Measurements from ENCODE around the gene ESRRA. TPM values are rescaled to one million over a fixed set of nuclear protein-coding genes. Genes with fewer than 3 reads are reported as not detected.

Gene ESRRA
- total and polyA plus RNA-seq, 9 of the 15 experiments (the other 6 are each of a cell fraction or from before 2014, with no cell fraction given), result 0.27 to 89.7 (median 23.7) TPM

- TF ChIP-seq, protein P1, sequence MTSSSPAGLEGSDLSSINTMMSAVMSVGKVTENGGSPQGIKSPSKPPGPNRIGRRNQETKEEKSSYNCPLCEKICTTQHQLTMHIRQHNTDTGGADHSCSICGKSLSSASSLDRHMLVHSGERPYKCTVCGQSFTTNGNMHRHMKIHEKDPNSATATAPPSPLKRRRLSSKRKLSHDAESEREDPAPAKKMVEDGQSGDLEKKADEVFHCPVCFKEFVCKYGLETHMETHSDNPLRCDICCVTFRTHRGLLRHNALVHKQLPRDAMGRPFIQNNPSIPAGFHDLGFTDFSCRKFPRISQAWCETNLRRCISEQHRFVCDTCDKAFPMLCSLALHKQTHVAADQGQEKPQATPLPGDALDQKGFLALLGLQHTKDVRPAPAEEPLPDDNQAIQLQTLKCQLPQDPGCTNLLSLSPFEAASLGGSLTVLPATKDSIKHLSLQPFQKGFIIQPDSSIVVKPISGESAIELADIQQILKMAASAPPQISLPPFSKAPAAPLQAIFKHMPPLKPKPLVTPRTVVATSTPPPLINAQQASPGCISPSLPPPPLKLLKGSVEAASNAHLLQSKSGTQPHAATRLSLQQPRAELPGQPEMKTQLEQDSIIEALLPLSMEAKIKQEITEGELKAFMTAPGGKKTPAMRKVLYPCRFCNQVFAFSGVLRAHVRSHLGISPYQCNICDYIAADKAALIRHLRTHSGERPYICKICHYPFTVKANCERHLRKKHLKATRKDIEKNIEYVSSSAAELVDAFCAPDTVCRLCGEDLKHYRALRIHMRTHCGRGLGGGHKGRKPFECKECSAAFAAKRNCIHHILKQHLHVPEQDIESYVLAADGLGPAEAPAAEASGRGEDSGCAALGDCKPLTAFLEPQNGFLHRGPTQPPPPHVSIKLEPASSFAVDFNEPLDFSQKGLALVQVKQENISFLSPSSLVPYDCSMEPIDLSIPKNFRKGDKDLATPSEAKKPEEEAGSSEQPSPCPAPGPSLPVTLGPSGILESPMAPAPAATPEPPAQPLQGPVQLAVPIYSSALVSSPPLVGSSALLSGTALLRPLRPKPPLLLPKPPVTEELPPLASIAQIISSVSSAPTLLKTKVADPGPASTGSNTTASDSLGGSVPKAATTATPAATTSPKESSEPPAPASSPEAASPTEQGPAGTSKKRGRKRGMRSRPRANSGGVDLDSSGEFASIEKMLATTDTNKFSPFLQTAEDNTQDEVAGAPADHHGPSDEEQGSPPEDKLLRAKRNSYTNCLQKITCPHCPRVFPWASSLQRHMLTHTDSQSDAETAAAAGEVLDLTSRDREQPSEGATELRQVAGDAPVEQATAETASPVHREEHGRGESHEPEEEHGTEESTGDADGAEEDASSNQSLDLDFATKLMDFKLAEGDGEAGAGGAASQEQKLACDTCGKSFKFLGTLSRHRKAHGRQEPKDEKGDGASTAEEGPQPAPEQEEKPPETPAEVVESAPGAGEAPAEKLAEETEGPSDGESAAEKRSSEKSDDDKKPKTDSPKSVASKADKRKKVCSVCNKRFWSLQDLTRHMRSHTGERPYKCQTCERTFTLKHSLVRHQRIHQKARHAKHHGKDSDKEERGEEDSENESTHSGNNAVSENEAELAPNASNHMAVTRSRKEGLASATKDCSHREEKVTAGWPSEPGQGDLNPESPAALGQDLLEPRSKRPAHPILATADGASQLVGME (CRISPR knock-in tag; IDR thresholded peaks at IDR 0.05), result 0 out of 2 replicates have a peak, but pooled peaks have one; percentile 4
- no peak for TF ChIP-seq MAFK (IDR thresholded peaks at IDR 0.05; ENCODE audit: low read length)
- no peak for TF ChIP-seq NCOA4 (IDR thresholded peaks at IDR 0.05; ENCODE audit: partially characterized antibody)
- TF ChIP-seq RB1 (IDR thresholded peaks at IDR 0.05; ENCODE audit: low read depth), result peak; percentile 63
- TF ChIP-seq HNRNPLL (IDR thresholded peaks at IDR 0.05; ENCODE audit: low read depth, low read length, poor library complexity, severe bottlenecking), result no peak
- no peak for TF ChIP-seq ZNF41 (CRISPR knock-in tag; conservative IDR thresholded peaks at IDR 0.05)
- no peak for TF ChIP-seq BACH1 (tag; IDR thresholded peaks at IDR 0.05)
- no peak for TF ChIP-seq TAF9B (IDR thresholded peaks at IDR 0.05; ENCODE audit: partially characterized antibody)
- TF ChIP-seq, protein P2, sequence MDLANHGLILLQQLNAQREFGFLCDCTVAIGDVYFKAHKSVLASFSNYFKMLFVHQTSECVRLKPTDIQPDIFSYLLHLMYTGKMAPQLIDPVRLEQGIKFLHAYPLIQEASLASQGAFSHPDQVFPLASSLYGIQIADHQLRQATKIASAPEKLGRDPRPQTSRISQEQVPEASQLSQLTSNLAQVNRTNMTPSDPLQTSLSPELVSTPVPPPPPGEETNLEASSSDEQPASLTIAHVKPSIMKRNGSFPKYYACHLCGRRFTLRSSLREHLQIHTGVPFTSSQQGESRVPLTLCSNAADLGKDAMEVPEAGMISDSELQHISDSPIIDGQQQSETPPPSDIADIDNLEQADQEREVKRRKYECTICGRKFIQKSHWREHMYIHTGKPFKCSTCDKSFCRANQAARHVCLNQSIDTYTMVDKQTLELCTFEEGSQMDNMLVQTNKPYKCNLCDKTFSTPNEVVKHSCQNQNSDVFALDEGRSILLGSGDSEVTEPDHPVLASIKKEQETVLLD (IDR thresholded peaks at IDR 0.05), result 0 out of 2 replicates have a peak, but pooled peaks have one; percentile 37
- no peak for TF ChIP-seq ETV1 (tag; conservative IDR thresholded peaks at IDR 0.05; ENCODE audit: low read depth)
- TF ChIP-seq, protein P3, sequence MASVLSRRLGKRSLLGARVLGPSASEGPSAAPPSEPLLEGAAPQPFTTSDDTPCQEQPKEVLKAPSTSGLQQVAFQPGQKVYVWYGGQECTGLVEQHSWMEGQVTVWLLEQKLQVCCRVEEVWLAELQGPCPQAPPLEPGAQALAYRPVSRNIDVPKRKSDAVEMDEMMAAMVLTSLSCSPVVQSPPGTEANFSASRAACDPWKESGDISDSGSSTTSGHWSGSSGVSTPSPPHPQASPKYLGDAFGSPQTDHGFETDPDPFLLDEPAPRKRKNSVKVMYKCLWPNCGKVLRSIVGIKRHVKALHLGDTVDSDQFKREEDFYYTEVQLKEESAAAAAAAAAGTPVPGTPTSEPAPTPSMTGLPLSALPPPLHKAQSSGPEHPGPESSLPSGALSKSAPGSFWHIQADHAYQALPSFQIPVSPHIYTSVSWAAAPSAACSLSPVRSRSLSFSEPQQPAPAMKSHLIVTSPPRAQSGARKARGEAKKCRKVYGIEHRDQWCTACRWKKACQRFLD (CRISPR knock-in tag; IDR thresholded peaks at IDR 0.05), result no peak
- no peak for TF ChIP-seq ZBTB8A (IDR thresholded peaks at IDR 0.05; ENCODE audit: partially characterized antibody)
- TF ChIP-seq, protein P4, sequence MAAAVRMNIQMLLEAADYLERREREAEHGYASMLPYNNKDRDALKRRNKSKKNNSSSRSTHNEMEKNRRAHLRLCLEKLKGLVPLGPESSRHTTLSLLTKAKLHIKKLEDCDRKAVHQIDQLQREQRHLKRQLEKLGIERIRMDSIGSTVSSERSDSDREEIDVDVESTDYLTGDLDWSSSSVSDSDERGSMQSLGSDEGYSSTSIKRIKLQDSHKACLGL (CRISPR knock-in tag; IDR thresholded peaks at IDR 0.05; ENCODE audit: borderline replicate concordance, poor library complexity, severe bottlenecking), result no peak
- no peak for TF ChIP-seq PRPF4 (IDR thresholded peaks at IDR 0.05; ENCODE audit: insufficient read depth, low read depth, low read length, poor library complexity, severe bottlenecking)
Observed at GRCh38 chr11:64341851-64342791, 36.8 kb downstream of the ESRRA start (continued).
